Liver (tissue), 3 donors: ENCODE results near the gene CASZ1.

Source experiments
- CTCF ChIP-seq: fragments of 150-350 bp; IDR thresholded peaks from 2 replicates; pipeline ENCODE4 v1.5.1; 2017; ENCODE audit warnings: improper control_type of control experiment, low read depth, low read length; ENCODE audit not compliant: missing input control
- GABPA ChIP-seq, 2 donors: IDR thresholded peaks in 1 of 2; conservative IDR thresholded peaks in 1 of 2; 2 replicates each; pipeline ENCODE4 v1.6.1; 2016; ENCODE audit warnings: antibody characterized with exemption in 2 of 2, mild to moderate bottlenecking in 1 of 2, moderate library complexity in 1 of 2
- REST ChIP-seq: IDR thresholded peaks from 2 replicates; pipeline ENCODE4 v1.6.1; 2016; ENCODE audit warnings: antibody characterized with exemption, mild to moderate bottlenecking
- SP1 ChIP-seq: IDR thresholded peaks from 2 replicates; pipeline ENCODE4 v1.6.1; 2018; ENCODE audit warnings: antibody characterized with exemption, mild to moderate bottlenecking
- donor health status: healthy.
- donor health status: healthy.

- no peak for TF ChIP-seq CTCF
- TF ChIP-seq GABPA (IDR thresholded peaks at IDR 0.05 in 1 of 2, conservative IDR thresholded peaks at IDR 0.05 in 1 of 2), result no peak
- no peak for TF ChIP-seq REST
- TF ChIP-seq SP1, result no peak
Observed at GRCh38 chr1:10602936-10603335, 193.5 kb downstream of the CASZ1 start.
